ENCODE measurements around the gene CDK5RAP3. TPM values are rescaled to one million over a fixed set of nuclear protein-coding genes. Genes with fewer than 3 reads are reported as not detected.

The CDK5RAP3 gene
- total RNA-seq, 1 experiment from 2014 or later, result 255 TPM

- TF ChIP-seq REST (IDR thresholded peaks at IDR 0.05; ENCODE audit: low read depth), result no peak
- no peak for TF ChIP-seq TCF7L2 (IDR thresholded peaks at IDR 0.05; ENCODE audit: borderline replicate concordance, extremely low read depth, insufficient read depth, insufficient read length)
- TF ChIP-seq RAD21 (IDR thresholded peaks at IDR 0.05; ENCODE audit: low read depth), result no peak
- TF ChIP-seq CBX3 (IDR thresholded peaks at IDR 0.05; ENCODE audit: low read depth), result no peak
- TF ChIP-seq SIN3A (IDR thresholded peaks at IDR 0.05; ENCODE audit: low read depth), result no peak
- no peak for TF ChIP-seq EZH2phosphoT487 (IDR thresholded peaks at IDR 0.05; ENCODE audit: borderline replicate concordance)
These were observed 32.1 kb downstream of the CDK5RAP3 start (continued) for GRCh38 chr17:48002916-48003416.

- H3K4me3 ChIP-seq (replicated peaks in 1 of 2; ENCODE audit: low read depth in 1 of 2, low read length in 2 of 2), result no peak overlapping the region
- H3K36me3 ChIP-seq (ENCODE audit: control insufficient read depth in 1 of 2, insufficient read depth in 2 of 2, low read length in 2 of 2), result no peaks in the 10 kb centered on the region
- peaks cover 16 to 41% of the 10 kb centered on the region in 2 experiments for H3K4me1 ChIP-seq (ENCODE audit: control insufficient read depth in 1 of 2, insufficient read depth in 2 of 2, low read length in 2 of 2)
- ChIA-PET POLR2A (interaction anchor here (2.1 kb wide), 1 partner anchor 32 kb away, joined by 8 read pairs; the partner anchor contains the start of gene CDK5RAP3), RAD21 (ENCODE audit: low non-redundant PET in 1 of 2, low total read pairs in 2 of 2, uncharacterized antibody in 2 of 2, unreplicated experiment in 2 of 2) (no interaction called here), CTCF (interaction anchor here (1.5 to 1.7 kb wide), 2 partner anchors 8 to 22 kb away, joined by 4 read pairs; no protein-coding TSS in a partner anchor)
- H2AFZ ChIP-seq (ENCODE audit: low read depth, low read length, poor library complexity, severe bottlenecking), result peak overlapping the region; percentile 76
- H3K27ac ChIP-seq (ENCODE audit: low read depth, low read length), result no peak overlapping the region
- ATAC-seq (no peak), DNase-seq (ENCODE audit: low read depth, low spot score) (no peak)
- no peaks in the 10 kb centered on the region for H3K9me3 ChIP-seq (ENCODE audit: control insufficient read depth in 1 of 2, insufficient read depth in 1 of 2, low read depth in 1 of 2, low read length in 2 of 2)
- no TSS peak for BruUV-seq (replicated peaks)
- no peaks in the 10 kb centered on the region for H3K27me3 ChIP-seq (ENCODE audit: insufficient read depth, low read length)
- H3K9me2 ChIP-seq (ENCODE audit: insufficient read depth), result no peaks in the 10 kb centered on the region
- H3K9ac ChIP-seq (ENCODE audit: low read length), result no peak overlapping the region
- H4K20me1 ChIP-seq (ENCODE audit: insufficient read depth), result no peaks in the 10 kb centered on the region
- no peak overlapping the region for H3K4me2 ChIP-seq (ENCODE audit: low read length)
- intact Hi-C loops (cut with micrococcal nuclease), result no loop called here
- H3K79me2 ChIP-seq (ENCODE audit: insufficient read depth, low read length), result no peaks in the 10 kb centered on the region
- no peak for TF ChIP-seq FOSL1 (IDR thresholded peaks at IDR 0.05; ENCODE audit: low read depth)
- TF ChIP-seq CEBPB (IDR thresholded peaks at IDR 0.05; ENCODE audit: low read depth), result no peak
- no peak for TF ChIP-seq EZH2 (IDR thresholded peaks at IDR 0.05)
- TF ChIP-seq ZBTB33 (IDR thresholded peaks at IDR 0.05; ENCODE audit: extremely low read depth, insufficient replicate concordance, low read length), result no peak
- no peak for TF ChIP-seq EZH2phosphoT487 (IDR thresholded peaks at IDR 0.05; ENCODE audit: borderline replicate concordance)
- TF ChIP-seq POLR2AphosphoS5 (IDR thresholded peaks at IDR 0.05; ENCODE audit: low read depth, low read length), result no peak
- TF ChIP-seq POLR2A (IDR thresholded peaks at IDR 0.05; ENCODE audit: borderline replicate concordance, extremely low read depth, insufficient read depth, insufficient read length), result no peak
- no peak for TF ChIP-seq EGR1 (IDR thresholded peaks at IDR 0.05; ENCODE audit: low read depth)
- no peak for TF ChIP-seq CTCF (IDR thresholded peaks at IDR 0.05 in 2 of 3, conservative IDR thresholded peaks at IDR 0.05 in 1 of 3; ENCODE audit: borderline replicate concordance in 1 of 3, insufficient read depth in 1 of 3, low read depth in 2 of 3, low read length in 2 of 3)
- TF ChIP-seq SP1 (IDR thresholded peaks at IDR 0.05; ENCODE audit: low read depth), result no peak
- TF ChIP-seq RAD21 (IDR thresholded peaks at IDR 0.05; ENCODE audit: low read depth), result no peak
- no peak for TF ChIP-seq JUND (IDR thresholded peaks at IDR 0.05)
These were observed 32.7 kb downstream of the CDK5RAP3 start for GRCh38 chr17:48003417-48004151.

Data from HCT116 (cell line).